NB4 (cell line): ENCODE data around the gene L3MBTL4.
A peak's percentile ranks its signal among the peaks of the same experiment; 100 is the strongest.

Experiments used
- DNase-seq: peaks from one replicate; pipeline ENCODE4 v3.0.0; 2010; ENCODE audit warnings: low read depth
- H3K4me3 ChIP-seq: one replicate; pipeline ENCODE4 v1.5.1; 2011; ENCODE audit warnings: mild to moderate bottlenecking, low read depth, low read length, moderate library complexity
- MYC ChIP-seq: IDR thresholded peaks from 2 replicates; pipeline ENCODE4 v1.6.1; 2011; ENCODE audit warnings: low read depth, low read length
- POLR2A ChIP-seq: IDR thresholded peaks from 2 replicates; pipeline ENCODE4 v1.6.1; 2011; ENCODE audit warnings: mild to moderate bottlenecking; ENCODE audit not compliant: insufficient read length; ENCODE audit errors: extremely low read depth
- TF ChIP-seq, protein P1 (sequence below): IDR thresholded peaks from one replicate; pipeline ENCODE4 v1.5.1; 2012; ENCODE audit warnings: low read depth, low read length
- TF ChIP-seq, protein P2 (sequence below): IDR thresholded peaks from 2 replicates; pipeline ENCODE4 v1.6.1; 2011; ENCODE audit warnings: low read depth, low read length

Gene L3MBTL4

DNA sequence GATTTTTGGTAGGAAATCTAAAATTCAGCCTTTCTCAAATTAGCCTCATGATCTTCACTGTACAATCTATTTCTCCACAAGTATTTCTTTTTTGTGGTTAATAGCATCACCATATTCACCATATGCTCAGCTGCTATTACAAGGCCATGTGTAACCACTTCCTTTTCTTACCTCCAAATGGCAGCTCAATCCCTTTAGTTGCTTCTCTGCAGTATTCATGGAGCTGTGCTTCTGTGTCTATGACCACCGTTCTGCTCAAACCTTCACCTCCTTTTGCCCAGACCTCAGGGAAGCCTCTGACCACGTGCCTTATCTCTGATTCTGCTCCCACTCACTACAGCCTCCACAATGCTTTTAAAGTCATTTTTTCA lies 392.7 kb downstream of the L3MBTL4 start:
- DNase-seq = peak; percentile 4

DNA sequence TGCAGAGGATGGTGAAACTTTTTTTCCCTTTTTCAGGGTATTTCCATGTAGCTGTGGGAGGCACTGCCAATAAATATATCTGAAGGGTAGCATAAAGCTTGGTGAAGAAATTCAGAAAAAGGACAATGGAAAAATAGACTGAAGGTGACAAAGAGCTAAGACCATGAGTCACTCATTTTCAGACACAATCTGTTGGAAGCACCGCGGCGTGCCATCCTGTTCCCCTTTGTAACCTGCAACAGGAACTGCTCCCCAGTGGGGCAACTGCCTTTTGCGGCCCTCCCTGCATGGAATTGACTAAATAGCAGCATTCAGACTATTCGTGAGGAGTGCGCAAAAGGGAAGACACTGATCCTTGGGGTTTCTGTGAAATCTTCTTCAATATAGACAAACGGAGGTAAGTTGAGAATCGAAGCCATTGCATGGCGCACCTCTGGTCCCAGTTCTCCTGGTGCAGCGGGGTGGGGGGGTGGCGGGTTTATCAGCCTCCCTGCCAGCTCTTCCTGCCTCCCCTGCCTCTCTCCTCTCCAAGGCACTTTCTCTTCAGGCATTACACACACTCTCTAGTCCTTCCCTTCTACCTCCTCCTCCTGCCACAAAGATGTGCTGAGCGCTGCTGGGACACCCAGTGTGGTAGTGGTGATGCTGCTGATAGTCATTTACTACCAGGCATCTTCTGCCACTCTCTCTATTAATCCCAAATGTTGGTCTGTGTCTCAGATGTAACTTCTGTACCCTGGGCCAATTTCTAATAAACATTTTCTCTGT lies 393.2 kb downstream of the L3MBTL4 start:
- TF ChIP-seq, protein P1, sequence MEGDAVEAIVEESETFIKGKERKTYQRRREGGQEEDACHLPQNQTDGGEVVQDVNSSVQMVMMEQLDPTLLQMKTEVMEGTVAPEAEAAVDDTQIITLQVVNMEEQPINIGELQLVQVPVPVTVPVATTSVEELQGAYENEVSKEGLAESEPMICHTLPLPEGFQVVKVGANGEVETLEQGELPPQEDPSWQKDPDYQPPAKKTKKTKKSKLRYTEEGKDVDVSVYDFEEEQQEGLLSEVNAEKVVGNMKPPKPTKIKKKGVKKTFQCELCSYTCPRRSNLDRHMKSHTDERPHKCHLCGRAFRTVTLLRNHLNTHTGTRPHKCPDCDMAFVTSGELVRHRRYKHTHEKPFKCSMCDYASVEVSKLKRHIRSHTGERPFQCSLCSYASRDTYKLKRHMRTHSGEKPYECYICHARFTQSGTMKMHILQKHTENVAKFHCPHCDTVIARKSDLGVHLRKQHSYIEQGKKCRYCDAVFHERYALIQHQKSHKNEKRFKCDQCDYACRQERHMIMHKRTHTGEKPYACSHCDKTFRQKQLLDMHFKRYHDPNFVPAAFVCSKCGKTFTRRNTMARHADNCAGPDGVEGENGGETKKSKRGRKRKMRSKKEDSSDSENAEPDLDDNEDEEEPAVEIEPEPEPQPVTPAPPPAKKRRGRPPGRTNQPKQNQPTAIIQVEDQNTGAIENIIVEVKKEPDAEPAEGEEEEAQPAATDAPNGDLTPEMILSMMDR = no peak
- TF ChIP-seq POLR2A = no peak
- no peak for TF ChIP-seq MYC
- TF ChIP-seq, protein P2, sequence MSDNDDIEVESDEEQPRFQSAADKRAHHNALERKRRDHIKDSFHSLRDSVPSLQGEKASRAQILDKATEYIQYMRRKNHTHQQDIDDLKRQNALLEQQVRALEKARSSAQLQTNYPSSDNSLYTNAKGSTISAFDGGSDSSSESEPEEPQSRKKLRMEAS = no peak
- peak; percentile 36 for DNase-seq
- no peak overlapping the region for H3K4me3 ChIP-seq

More for the DNA sequence above, 392.7 kb downstream of the L3MBTL4 start:
- TF ChIP-seq, protein P2 = no peak
- TF ChIP-seq, protein P1 = no peak
- no peak for TF ChIP-seq POLR2A
- no peak for TF ChIP-seq MYC
- H3K4me3 ChIP-seq = no peak overlapping the region

DNA sequence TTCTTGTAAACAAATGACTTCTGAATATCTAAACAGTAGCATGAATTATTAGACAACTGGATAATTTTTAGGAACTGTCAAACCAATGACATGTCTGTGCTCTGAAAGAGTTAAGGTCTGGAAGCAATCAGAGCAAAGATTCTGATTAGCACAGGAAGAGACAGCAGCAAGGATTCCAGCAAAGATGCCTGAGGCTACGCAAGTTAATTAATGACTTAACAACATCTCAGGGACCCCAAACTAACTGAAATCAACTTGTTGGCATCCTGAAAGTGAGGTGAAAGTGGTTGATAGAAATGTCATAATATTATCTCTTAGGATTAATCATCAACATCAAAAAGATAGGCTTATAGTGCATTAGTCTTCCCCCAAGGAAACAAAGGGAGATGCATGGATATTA lies 396.0 kb downstream of the L3MBTL4 start:
- DNase-seq = no peak
- no peak overlapping the region for H3K4me3 ChIP-seq
- TF ChIP-seq, protein P1 = no peak
- TF ChIP-seq, protein P2 = no peak
- no peak for TF ChIP-seq MYC
- TF ChIP-seq POLR2A = no peak

DNA sequence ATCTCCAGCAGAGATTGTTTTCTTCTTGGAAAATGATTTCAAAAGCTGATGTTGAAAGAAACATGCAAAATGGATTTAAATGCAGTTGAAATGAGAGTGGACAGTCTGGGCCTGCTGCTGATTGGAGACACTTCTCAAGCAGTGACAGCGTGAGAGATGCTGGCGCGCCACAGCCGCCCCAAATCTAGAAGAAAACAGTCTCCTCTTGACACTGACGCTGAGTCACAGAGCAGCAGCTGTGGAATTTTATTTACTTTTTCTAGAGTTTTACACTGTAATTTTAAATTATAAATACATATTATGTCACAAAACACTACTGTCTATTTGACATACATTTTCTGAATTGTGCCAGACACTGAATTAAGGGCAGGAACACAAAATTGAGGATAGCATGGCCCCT lies 397.5 kb downstream of the L3MBTL4 start:
- TF ChIP-seq, protein P2 = no peak
- no peak for TF ChIP-seq POLR2A

DNA sequence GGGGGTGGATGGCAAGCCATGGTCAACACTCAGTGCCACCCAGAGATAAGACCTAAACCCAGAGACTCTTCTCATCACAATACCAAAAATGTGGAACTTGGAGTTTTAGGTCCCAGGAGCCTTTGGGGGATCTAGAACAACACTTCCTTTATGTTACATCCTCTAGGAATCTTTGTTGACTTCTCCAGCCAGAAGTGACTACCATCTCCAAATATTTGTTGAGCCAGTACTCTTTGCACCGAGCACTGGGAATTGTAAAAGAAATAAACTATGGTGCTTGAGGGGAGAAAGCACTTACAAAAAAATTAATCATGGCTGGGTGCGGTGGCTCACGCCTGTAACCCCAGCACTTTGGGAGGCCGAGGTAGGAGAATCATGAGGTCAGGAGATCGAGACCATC lies 399.3 kb downstream of the L3MBTL4 start:
- DNase-seq = no peak
- no peak for TF ChIP-seq POLR2A
- TF ChIP-seq, protein P1 = no peak
- TF ChIP-seq MYC = no peak
- TF ChIP-seq, protein P2 = no peak
- H3K4me3 ChIP-seq = no peak overlapping the region

More for the DNA sequence above, 397.5 kb downstream of the L3MBTL4 start:
- DNase-seq = no peak
- no peak overlapping the region for H3K4me3 ChIP-seq

DNA sequence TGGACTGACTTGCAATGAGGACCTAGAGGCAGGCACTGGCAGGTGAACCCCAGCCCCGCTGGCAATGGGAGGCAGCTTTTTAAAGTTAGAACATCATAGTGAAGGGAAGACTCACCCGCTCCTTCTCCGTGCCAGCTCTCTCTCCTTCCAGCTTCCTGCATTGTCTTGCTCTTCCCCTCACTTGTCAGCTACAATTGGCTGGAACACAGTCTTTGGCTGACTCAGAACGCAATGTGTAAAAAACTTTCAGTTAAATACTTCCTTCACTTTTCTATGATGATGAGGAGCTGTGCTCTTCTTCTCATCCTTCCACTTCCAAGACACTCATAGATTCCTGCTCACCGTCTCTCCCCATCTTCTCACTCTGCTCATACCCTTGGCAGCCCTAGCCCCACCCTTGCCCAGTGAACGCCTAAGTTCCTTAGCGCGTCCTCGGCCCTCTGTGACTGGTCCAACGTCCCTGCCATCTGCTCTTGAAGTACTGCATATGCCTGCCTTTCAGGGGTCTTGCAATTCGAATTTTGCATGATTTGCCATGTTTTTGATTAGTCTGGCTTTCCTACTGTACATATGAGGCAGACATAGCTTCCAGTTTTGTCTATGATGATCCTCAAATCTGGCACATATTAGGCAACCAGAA lies 401.4 kb downstream of the L3MBTL4 start:
- DNase-seq = no peak
- H3K4me3 ChIP-seq = no peak overlapping the region
- TF ChIP-seq MYC (no peak), POLR2A (no peak)
- TF ChIP-seq, protein P2 = no peak
- TF ChIP-seq, protein P1 = no peak
